ENCODE results near the gene TKTL1.

Gene TKTL1

GRCh38 chrX:154348114-154348531 is 52.5 kb downstream of the TKTL1 start:
- no peak for DNase-seq

- no peak for DNase-seq
Observed at GRCh38 chrX:154348646-154349358, 53.2 kb downstream of the TKTL1 start.

GRCh38 chrX:154349359-154349935 is 53.9 kb downstream of the TKTL1 start:
- DNase-seq = no peak

GRCh38 chrX:154349979-154350378 is 54.4 kb downstream of the TKTL1 start:
- no peak for DNase-seq

GRCh38 chrX:154350429-154351182 is 55.0 kb downstream of the TKTL1 start:
- no peak for DNase-seq

GRCh38 chrX:154351183-154352011 is 55.8 kb downstream of the TKTL1 start:
- no peak for DNase-seq

- DNase-seq = no peak
Observed at GRCh38 chrX:154352012-154352401, 56.4 kb downstream of the TKTL1 start.

GRCh38 chrX:154352466-154352865 is 56.9 kb downstream of the TKTL1 start:
- DNase-seq = no peak

- DNase-seq = no peak
Observed at GRCh38 chrX:154353172-154353843, 57.7 kb downstream of the TKTL1 start.

GRCh38 chrX:154354013-154354412 is 58.4 kb downstream of the TKTL1 start:
- DNase-seq = no peak

GRCh38 chrX:154354516-154354915 is 58.9 kb downstream of the TKTL1 start:
- no peak for DNase-seq

GRCh38 chrX:154355094-154355775 is 59.6 kb downstream of the TKTL1 start:
- no peak for DNase-seq

GRCh38 chrX:154355776-154356140 is 60.2 kb downstream of the TKTL1 start:
- DNase-seq = no peak

GRCh38 chrX:154356596-154356995 is 61.0 kb downstream of the TKTL1 start:
- no peak for DNase-seq

- DNase-seq = no peak
Observed at GRCh38 chrX:154357205-154357604, 61.6 kb downstream of the TKTL1 start.

- DNase-seq = no peak
Observed at GRCh38 chrX:154358011-154358410, 62.4 kb downstream of the TKTL1 start.

- no peak for DNase-seq
Observed at GRCh38 chrX:154358829-154359228, 63.2 kb downstream of the TKTL1 start.

- no peak for DNase-seq
Observed at GRCh38 chrX:154359362-154360154, 64.0 kb downstream of the TKTL1 start.

- no peak for DNase-seq
Observed at GRCh38 chrX:154360155-154360713, 64.6 kb downstream of the TKTL1 start.

- no peak for DNase-seq
Observed at GRCh38 chrX:154362085-154362742, 66.6 kb downstream of the TKTL1 start.
